ENCODE measurements around the gene DPY19L1.
A peak's percentile ranks its signal among the peaks of the same experiment; 100 is the strongest.
"Not testable (repeated sequence)": the region's sequence is repeated elsewhere in the genome, so short reads cannot be mapped to it uniquely, and the experiment has no call there.

The DPY19L1 gene

DNA sequence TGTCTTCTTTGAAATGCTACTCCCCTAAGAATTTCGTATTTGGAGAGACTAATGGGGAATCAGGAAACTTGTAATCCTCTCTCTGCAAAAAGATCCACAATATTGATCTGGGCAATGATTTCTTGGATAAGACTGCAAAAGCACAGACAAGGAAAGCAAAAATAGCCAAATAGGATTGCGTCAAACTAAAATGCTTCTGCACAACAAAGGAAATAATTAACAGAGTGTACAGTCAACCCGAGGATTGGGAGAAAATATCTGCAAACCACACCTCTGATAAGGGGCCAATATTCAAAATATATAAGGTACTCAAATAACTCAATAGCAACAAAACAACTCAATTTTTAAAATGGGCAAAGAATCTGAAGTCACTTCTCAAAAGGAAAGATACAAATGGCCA lies 52.1 kb downstream of the DPY19L1 start:
- not testable (repeated sequence) for DNase-seq

DNA sequence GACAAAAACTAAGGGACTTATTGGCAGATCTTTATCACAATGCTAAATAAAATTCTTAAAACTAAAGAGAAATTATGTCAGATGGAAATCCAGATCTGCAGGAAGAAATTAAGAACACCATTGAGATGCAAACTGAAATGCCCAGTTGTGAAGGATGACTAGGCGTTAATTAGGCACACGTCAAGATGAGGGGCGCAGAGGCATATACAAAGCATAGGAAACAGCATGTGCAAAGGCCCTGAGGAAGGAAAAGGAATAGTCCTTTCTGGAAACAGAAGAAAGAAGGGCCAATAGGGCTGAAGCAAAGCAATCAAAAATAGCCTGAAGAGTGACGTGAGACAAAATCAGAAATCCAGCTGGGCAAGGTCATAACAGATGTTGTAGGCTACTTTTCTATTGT lies 53.1 kb downstream of the DPY19L1 start:
- not testable (repeated sequence) for DNase-seq

DNA sequence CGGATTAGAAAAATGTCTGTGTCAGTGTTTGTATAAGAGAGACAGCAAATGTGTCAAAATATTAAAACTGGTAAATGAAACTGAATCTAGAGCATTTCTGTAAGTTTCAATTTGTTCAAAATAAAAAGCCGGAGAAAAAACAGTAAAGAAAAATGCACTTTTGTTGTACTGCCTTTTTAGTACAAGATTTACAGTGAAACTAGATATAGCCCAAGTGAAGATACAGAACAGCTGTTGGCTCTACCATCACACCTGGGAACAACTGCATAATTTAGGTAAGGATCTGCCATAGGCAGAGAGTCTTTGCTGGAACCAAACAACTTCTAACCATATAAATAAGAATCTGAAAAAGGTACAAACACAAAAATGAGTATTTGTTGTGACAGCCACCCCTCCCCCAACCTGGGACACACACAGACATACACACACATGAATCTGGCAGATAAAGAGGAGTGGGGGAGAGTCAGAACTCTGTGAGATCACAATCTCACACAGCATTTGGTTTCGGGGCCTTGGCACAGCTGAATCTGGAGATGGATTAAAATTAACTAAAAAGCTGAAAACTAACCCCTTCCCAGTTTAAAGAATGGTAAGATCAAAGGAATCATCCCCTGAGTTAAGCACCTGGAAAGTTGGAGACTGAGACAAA lies 54.8 kb downstream of the DPY19L1 start:
- no peak for DNase-seq

DNA sequence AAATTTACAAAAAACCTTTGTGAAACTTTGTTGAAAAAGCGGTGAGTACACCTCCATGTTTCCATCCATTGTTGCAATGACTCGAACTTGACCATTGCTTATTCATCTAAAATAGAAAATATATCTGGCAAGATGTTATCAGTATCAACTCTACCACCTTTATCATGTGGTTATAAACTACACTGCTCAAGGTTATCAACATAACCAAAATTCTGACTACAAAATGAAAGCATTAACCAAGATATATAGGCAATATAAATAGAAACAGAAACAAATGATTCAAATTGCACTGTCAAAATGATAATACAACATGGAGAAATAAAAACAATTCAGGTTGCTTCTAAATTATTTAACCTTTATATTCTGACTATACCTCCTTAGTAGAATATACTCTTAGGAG lies 58.2 kb downstream of the DPY19L1 start:
- DNase-seq, result not testable (repeated sequence)

DNA sequence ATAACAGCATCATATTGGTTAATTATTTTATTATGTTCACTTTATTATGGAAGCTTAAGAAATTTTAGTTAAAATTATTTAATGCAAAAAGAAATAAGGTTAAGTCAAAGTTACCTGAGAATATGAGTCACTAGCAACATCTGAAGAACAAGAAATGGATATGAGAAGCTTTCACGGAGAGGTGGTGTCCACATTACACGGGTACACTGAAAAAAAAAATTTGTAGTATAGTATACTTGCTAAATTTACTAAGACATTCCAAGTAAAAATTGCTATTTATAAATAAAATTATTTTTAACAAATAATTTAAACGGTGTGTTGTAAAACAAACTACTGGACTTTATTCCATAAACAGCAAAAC lies 63.9 kb downstream of the DPY19L1 start:
- DNase-seq, result no peak

DNA sequence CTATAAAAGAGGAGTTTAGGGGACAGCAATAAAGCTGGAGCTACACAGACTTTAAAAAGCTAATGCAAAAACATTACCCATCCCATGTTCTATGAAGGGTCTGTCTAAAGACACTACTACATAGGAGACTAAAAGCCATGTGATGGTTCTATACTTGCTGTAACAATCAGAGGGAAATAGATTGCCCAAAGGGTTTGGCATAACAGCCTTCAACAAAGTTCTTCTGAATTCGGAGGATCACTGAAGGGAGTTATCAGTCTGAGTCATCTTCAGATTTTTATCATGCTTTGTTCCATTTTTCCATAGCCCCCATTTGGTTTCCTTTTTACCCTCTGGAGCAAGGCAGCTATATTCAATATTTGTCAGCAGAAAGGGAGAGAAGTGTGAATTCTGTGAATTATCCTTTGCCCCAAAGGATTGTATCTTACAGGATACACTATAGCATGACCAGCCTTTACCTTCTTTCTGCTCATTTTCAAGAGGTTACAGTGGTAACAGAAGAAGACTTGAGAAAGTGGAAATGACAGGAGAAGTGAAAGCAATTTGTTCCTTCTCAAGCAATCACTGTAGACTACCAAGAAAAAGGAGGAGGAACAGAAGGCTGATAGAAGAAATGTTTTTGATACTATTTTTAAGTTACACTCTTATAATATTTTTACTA lies 64.4 kb downstream of the DPY19L1 start:
- DNase-seq, result not testable (repeated sequence)

DNA sequence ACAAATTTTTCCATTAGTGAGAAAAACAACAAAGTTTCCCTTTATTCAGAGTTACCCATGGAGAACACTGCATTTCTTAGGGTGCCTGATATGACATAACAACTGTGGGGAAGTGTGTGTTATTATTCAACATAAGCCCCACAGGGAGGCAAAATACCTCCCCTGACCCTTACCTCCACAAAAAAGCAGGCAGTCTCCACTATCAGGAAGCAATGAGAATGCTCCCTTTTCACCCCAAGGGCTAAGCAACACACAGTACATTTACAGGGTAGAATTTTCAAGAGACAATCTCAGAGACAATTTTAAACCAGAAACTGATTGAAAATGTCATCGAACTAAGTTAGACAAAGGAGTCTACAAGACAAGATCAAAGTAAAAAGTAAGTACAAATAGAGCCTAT lies 69.5 kb downstream of the DPY19L1 start:
- DNase-seq, result not testable (repeated sequence)

DNA sequence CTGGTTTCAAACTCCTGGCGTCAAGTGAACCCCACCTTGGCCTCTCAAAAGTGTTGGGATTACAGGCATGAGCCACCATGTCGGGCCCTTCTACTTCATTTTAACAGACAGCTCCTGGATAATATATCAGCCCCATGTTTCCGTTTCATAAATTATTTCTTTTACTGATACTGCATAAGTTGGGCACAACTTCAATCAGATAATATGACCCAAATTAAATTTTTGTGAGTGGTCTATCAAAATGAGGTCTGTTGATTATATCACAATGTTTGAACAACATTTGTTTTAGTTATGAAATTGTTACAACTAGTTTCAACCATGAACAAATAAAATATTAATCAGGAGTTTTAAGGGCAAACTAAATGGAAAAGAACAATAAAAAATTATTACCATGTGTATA lies 70.8 kb downstream of the DPY19L1 start:
- not testable (repeated sequence) for DNase-seq

DNA sequence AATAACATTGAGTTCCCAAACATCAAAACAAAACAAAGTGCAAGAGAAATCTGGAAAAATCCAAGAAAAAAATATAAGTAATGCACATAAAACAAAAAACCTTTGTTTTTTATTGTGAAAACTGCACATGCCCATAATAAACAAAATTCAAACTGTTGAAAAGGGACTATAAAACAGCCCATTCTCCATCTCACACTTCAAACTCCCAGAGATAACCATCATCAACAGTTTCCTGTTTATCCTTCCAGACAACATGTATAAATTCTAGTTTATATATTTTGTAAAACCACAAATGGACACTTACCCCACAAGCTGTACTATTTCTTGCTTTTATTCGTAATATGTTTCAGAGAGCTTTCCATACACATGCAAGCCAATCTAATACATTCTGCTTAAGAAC lies 79.3 kb downstream of the DPY19L1 start:
- DNase-seq, result no peak

DNA sequence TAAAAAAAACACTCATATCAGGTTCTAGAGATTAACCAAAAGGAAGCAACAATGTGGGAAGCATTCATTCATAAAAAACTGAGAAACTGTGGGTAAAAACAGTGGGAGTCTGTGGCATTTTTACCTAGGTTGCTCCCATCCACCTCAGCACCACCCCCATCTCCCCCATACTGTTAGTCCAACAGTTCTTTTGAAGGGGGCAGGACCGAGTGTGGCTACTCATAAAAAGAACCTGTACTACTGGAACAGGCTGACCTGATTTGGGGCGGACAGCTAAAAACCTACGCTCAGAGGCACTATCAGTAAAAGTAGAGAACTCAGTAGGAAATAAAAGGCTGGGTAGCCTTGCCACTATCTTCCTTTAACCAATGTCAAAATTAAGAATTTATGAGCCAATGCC lies 84.5 kb downstream of the DPY19L1 start:
- DNase-seq, result no peak

DNA sequence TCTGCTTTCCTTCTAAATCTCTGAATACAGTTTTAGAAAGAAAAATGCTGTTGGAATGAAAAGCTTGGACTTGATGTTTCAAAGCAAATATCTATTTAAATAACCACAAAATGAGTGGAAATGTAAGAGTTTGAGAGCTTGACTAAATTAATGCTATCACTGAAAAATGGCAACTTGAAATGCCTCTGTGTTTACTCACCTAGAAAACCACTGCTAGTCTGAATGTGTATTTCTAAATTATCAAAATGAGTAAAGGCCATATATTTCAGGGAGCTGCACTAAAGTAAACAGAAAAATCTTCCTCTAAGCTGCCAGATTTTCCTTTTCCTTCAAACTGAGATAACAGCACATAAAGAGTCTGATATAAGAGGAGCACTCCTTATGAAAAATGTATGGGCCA lies 87.9 kb downstream of the DPY19L1 start:
- no peak for DNase-seq

DNA sequence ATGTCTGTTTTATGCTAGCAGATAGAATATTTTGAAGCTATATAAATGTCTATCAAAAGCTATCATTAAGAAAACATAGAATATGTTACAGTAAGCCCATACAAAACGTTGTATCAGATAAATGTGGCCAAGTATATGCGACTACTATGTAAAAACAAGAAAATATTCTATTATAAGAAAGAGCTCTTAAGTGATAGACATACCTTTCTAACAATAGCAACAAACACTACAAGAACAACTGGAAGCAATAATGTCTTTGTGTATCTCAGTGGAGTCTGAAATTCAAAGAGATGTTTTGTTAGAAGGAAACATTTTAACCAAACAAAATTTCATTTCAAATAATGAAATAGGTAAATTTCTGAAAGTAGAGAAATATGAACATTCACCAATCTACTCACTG lies 89.9 kb downstream of the DPY19L1 start:
- not testable (repeated sequence) for DNase-seq

DNA sequence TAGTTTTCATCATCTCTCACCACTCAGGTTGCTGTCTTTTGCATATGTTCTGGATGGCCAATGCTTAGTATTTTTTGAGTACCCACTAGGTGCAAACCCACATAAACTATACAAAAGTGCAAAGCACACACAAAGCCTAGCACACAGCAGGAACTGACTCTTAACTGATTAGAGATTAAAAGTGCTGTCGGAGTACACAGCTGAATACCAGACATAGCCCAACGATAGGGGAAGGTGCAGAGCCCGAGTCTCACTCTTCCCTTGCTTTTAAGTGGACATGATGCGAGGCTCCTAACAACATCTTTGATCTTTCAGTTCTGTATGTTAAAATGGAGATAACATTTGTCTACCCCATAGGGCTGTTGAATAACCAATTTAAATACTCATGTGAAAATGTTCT lies 90.8 kb downstream of the DPY19L1 start:
- no peak for DNase-seq

DNA sequence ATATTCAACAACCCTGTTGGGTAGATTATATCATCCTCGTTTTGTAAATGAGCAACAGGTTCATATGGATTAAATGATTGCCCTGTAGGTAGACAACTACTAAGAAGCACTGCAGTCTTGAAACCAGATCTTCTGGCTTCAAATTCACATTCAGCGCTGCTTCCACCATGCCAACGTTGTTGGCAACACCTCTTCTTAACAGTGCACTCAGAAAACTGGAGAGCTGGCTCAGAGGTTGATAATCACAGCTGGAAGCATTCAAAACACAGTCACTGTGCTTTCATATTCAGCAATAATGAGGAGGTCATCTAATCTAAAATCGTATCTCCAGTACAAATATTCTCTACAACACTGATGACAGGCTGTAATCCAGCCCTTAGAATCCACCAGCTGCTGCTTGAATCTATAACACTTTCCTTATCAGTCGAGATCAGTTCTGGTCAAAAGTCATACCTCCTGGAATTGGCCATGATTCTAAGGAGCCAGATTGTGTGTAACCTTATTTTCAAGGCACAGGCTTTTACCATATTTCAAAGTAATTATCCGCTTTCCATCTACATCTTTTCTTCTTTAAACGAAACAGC lies 91.3 kb downstream of the DPY19L1 start:
- DNase-seq, result peak; percentile 41

DNA sequence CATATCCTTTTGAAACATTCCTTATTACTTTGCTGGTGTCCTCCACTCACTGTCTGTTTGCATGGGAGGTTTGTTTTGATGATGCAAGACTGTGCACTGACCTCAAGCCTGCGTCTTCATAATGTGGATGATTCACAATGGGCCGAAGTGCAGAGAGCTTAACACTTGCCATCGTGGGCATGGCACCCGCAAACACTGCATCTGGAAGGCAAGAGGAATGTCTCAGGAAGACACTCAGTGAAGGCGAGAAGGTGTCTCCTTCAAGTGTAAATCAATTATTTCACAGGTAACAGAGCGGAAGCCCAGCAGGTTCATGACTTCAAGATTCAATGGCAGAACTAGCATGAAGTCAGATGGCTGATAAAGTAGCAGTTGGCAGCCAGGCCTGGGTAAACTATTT lies 98.1 kb downstream of the DPY19L1 start:
- DNase-seq, result no peak

DNA sequence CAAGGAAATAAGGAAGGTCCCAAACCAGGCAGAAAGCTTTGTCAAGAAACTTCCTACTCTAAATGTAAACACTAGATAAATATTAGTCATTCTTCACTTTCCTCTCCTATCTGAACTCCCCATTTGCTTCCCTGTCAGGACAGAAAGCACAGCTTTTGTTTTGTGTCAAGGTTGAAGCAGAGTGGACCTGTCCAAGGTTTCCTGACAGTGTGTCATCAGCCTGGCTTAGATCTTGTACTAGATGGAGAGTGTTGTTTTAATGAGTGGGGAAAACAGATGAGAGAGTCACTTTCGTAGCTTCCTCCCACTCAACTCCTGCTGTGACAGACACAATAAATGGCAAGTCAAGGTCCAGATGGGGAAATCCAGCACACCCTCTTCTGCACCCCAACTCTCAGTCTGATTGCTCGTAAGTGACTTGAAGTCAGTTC lies 101.5 kb downstream of the DPY19L1 start:
- not testable (repeated sequence) for DNase-seq

DNA sequence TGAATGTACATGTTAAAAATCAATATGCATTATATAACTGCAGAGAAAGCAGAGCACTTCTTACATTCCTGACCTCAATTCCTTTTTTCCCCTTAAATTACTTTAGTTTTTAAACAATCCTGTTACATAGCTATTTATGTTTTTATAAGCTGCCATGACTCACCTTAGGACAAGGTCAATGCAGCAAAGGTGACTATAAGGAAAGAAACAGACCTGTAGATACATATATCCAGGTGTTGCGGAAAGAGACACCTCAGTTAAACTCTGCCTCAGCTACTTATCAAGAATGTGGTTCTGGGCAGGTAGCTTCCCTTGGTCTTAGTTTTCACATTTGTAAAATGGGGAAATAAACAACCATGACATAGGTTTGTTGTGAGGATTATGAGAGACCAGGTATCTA lies 105.5 kb downstream of the DPY19L1 start:
- DNase-seq, result no peak

DNA sequence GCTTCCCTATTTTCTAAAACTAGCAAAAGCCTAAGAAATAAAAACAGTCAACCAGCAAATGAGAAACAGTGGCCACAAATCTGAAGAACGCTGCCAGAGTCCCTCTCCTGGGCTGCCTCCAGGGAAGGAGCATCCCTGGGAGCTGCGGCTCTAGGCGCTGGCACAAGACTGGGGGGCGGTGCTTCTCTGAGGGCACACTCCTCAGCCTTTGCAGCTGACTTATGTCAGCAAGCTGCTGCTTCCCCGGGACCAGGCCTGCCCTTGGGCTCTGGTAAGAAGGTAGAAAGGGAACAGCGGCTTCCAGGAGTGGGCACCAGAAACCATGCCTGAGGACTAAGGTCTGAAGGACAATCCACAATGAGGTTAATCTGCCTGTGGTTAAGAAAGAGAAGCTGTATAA lies 107.5 kb downstream of the DPY19L1 start:
- DNase-seq, result peak; percentile 19

DNA sequence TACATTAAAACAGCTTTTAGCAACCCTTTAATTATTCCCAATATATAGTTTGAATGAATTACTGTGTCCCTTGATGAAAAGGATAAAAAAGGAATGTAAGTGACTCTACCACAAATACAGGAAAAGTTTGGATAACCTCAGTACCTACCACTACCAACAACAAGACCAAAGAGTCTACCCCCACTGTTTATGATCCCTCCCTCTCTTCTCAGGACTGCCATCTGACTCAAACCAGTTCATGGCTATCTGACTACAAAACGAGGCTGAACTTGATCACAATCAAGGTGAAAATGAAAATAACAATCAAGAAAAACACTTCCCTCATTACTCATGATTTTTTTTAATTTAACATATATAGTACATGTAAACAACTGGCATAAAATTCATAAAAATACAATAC lies 108.7 kb downstream of the DPY19L1 start:
- no peak for DNase-seq

DNA sequence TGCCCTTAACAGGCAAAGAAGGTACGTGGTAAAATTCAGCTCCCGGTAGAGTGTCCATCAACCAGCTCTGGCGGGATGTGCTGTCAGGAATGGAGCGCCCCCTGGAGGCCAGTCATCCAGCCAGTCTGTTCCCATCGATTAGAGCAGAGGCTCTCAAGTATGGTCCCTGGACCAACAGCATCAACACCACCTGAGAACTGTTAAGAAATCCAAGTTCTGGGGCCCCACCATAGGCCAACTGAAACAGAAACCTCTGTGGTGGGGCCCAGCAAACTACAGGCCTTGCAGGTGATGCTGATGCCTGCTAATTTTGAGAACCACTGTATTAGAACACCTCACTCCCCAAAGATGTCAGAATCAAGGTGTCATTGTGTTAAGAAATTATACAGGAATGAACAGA lies 109.2 kb downstream of the DPY19L1 start:
- DNase-seq, result no peak

DNA sequence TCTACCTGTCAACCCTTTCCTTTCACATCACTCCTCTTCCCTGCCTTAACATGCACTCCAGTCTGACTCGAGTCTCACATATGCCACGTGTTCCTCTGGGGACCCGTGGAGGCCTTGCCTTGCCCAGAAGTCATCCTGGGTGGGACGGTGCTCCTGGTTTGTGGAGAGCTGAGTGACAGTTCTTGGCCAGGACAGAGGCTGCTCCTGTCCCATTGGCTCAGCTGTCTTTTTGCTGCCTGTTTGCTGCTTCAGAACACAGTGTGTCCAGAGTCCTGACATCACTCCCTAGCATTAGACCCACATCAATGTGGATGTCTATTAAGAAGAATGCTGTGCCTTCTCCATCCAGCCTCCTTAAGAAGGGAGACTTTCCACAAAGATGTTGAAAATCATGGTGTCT lies 116.8 kb downstream of the DPY19L1 start:
- not testable (repeated sequence) for DNase-seq

DNA sequence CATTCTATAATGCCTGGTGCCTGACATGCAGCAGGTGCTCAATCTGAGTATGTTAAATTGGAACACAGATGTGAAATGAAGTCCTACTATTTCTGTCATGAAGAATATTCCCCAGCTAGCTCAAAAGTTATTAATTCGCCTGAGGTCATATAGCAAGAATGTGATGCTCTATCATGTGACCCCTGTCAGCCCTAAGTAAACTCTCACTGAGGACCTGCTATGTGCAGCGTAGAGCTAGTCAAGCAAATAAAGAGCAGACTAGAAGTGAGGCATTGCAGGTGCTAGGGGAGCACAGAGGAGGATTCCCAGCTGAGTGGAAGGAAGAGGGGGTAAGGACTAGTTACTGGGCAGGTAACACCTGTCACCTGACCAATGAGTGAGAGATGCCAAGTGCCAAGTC lies 118.2 kb downstream of the DPY19L1 start:
- not testable (repeated sequence) for DNase-seq

DNA sequence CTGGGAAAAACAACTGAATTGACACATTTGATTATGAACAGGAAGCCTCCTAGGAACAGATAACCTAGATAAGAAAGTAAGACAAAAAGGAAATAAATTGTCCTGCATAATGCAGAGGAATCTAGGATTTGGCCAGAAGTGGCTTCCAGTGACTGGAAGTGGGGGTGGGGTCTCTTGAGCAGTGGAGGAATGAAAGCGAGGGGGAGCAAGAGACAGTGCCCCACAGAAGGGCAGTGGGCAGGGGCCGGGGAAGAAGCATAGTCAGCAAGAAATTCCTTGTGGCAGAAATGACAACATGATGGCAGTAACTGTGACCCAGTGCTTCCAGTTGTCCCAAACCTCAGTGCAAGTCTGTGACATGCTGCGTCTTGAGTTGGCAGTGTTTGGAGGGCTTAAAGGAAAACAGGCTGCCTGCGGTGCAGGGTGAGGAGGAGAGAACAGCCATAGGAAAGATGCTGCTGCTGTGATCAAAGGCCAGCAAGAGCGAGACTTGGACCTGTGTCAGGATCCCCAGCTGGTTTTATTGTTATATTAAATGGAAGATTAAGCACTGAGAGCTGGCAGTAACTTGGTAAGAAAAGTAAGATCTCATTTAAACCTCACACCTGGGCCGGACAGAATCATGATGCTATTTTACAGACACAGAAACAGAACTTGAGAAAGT lies 119.0 kb downstream of the DPY19L1 start:
- peak; percentile 10 for DNase-seq

DNA sequence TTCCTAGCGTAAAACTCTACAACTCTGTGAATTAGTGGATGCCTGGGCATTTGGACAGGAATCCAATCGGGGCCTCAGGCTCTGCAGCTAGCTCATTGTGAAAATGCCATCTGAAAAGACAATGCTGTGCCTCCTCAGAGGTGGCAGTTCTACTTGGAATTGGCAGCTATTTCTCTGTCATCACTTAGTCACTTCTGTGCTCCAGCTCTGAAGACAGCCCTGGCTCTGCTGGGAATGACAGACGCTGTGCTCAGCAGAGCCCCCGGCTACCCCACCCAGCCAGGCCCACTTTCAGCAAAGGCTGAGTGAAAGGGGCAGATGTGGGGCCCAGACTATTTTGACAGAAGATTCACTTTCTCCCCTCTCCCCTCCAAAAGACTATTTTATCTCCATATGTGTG lies 119.8 kb downstream of the DPY19L1 start:
- not testable (repeated sequence) for DNase-seq
